GM18519 (cell line): Measurements from ENCODE around the gene PRRC2C.

Experiments
- ATAC-seq: cut with Tn5 transposase; IDR thresholded peaks from one replicate; pipeline ENCODE4 v1.9.1; 2021; ENCODE audit warnings: mild to moderate bottlenecking, moderate library complexity; ENCODE audit not compliant: unreplicated experiment, low FRiP score

PRRC2C gene

GRCh38 chr1:171625225-171625624, 139.9 kb downstream of the PRRC2C start:
- ATAC-seq, result no peak

GRCh38 chr1:171627020-171627419, 141.7 kb downstream of the PRRC2C start:
- no peak for ATAC-seq

- no peak for ATAC-seq
Measured at GRCh38 chr1:171628225-171628624, 142.9 kb downstream of the PRRC2C start.

GRCh38 chr1:171635661-171636060, 150.3 kb downstream of the PRRC2C start:
- ATAC-seq, result no peak

- ATAC-seq, result no peak
Measured at GRCh38 chr1:171636141-171636540, 150.8 kb downstream of the PRRC2C start.

- ATAC-seq, result no peak
Measured at GRCh38 chr1:171637928-171638576, 152.7 kb downstream of the PRRC2C start.

- ATAC-seq, result no peak
Measured at GRCh38 chr1:171640225-171640624, 154.9 kb downstream of the PRRC2C start.

- ATAC-seq, result no peak
Measured at GRCh38 chr1:171641076-171641864, 155.9 kb downstream of the PRRC2C start.

- ATAC-seq, result no peak
Measured at GRCh38 chr1:171642197-171642596, 156.9 kb downstream of the PRRC2C start.
